GM21576 (cell line): Measurements from ENCODE around the gene HMGXB4.
"Not testable (repeated sequence)": the region's sequence is repeated elsewhere in the genome, so short reads cannot be mapped to it uniquely, and the experiment has no call there.

Experiments
- ATAC-seq: cut with Tn5 transposase; IDR thresholded peaks from one replicate; pipeline ENCODE4 v1.9.1; 2021; ENCODE audit warnings: mild to moderate bottlenecking, moderate library complexity; ENCODE audit not compliant: unreplicated experiment

HMGXB4 gene

GRCh38 chr22:35257321-35258190 is at the start of gene HMGXB4:
Gene HMGXB4 (plus strand): TSS chr22:35257493. CDS start chr22:35262391, 4,898 bp downstream.
- ATAC-seq = peak; percentile 86

GRCh38 chr22:35208003-35208402 is 49.3 kb upstream of the HMGXB4 start:
- no peak for ATAC-seq

- no peak for ATAC-seq
These were observed 48.1 kb upstream of the HMGXB4 start for GRCh38 chr22:35209203-35209602.

GRCh38 chr22:35212009-35212408 is 45.3 kb upstream of the HMGXB4 start:
- no peak for ATAC-seq

GRCh38 chr22:35212996-35213395 is 44.3 kb upstream of the HMGXB4 start:
- ATAC-seq = no peak

- ATAC-seq = no peak
These were observed 42.3 kb upstream of the HMGXB4 start for GRCh38 chr22:35214968-35215367.

GRCh38 chr22:35215993-35216392 is 41.3 kb upstream of the HMGXB4 start:
- ATAC-seq = no peak

- no peak for ATAC-seq
These were observed 39.8 kb upstream of the HMGXB4 start for GRCh38 chr22:35217527-35217926.

- ATAC-seq = no peak
These were observed 39.2 kb upstream of the HMGXB4 start for GRCh38 chr22:35218079-35218478.

- no peak for ATAC-seq
These were observed 38.3 kb upstream of the HMGXB4 start for GRCh38 chr22:35219012-35219411.

GRCh38 chr22:35220221-35220620 is 37.1 kb upstream of the HMGXB4 start:
- no peak for ATAC-seq

GRCh38 chr22:35225010-35225409 is 32.3 kb upstream of the HMGXB4 start:
- ATAC-seq = no peak

- no peak for ATAC-seq
These were observed 30.2 kb upstream of the HMGXB4 start for GRCh38 chr22:35226958-35227647.

GRCh38 chr22:35229865-35230264 is 27.4 kb upstream of the HMGXB4 start:
- ATAC-seq = no peak

GRCh38 chr22:35230417-35230816 is 26.9 kb upstream of the HMGXB4 start:
- no peak for ATAC-seq

GRCh38 chr22:35230839-35231584 is 26.3 kb upstream of the HMGXB4 start:
- no peak for ATAC-seq

- ATAC-seq = no peak
These were observed 25.7 kb upstream of the HMGXB4 start for GRCh38 chr22:35231585-35232084.

GRCh38 chr22:35238749-35239148 is 18.5 kb upstream of the HMGXB4 start:
- not testable (repeated sequence) for ATAC-seq

- ATAC-seq = not testable (repeated sequence)
These were observed 12.8 kb upstream of the HMGXB4 start for GRCh38 chr22:35244507-35244906.

GRCh38 chr22:35250156-35250555 is 7.1 kb upstream of the HMGXB4 start:
- no peak for ATAC-seq

- ATAC-seq = no peak
These were observed 3.3 kb upstream of the HMGXB4 start for GRCh38 chr22:35253946-35254345.
